ENCODE data around the gene SH2D3A.

Gene SH2D3A

GRCh38 chr19:6767357-6768235 is at the start of gene SH2D3A:
Gene SH2D3A, minus strand, starts transcription at chr19:6767435. Its CDS starts 3,687 bp downstream, at chr19:6763748.
- POLR2A ChIA-PET = no interaction called here
- CTCF ChIA-PET = interaction anchor here (0.9 to 2.6 kb wide), 8 partner anchors 13 to 642 kb away, joined by 3 to 10 read pairs (median 4); partner anchors contain the start of gene GPR108
- TF ChIP-seq CTCF (IDR thresholded peaks at IDR 0.05; ENCODE audit: control extremely low read depth, extremely low read depth, low read depth, missing control alignments) = peak; percentile 3
- peak; percentile 95 for DNase-seq (ENCODE audit: extremely low spot score)

- DNase-seq (ENCODE audit: extremely low spot score) = no peak
- TF ChIP-seq CTCF (IDR thresholded peaks at IDR 0.05; ENCODE audit: control extremely low read depth, extremely low read depth, low read depth, missing control alignments) = no peak
- CTCF ChIA-PET = interaction anchor here (1.0 to 4.6 kb wide), 7 partner anchors 10 to 50 kb away, joined by 3 to 21 read pairs (median 4); no protein-coding TSS in a partner anchor
- POLR2A ChIA-PET = interaction anchor here (0.9 kb wide), 1 partner anchor 10 kb away, joined by 3 read pairs; no protein-coding TSS in a partner anchor
Observed at GRCh38 chr19:6813659-6814058, 46.4 kb upstream of the SH2D3A start.

GRCh38 chr19:6812612-6813011 is 45.4 kb upstream of the SH2D3A start:
- no peak for DNase-seq (ENCODE audit: extremely low spot score)
- TF ChIP-seq CTCF (IDR thresholded peaks at IDR 0.05; ENCODE audit: control extremely low read depth, extremely low read depth, low read depth, missing control alignments) = no peak
- POLR2A ChIA-PET = interaction anchor here (0.9 kb wide), 1 partner anchor 9 kb away, joined by 3 read pairs; no protein-coding TSS in a partner anchor
- CTCF ChIA-PET = interaction anchor here (0.8 to 4.6 kb wide), 6 partner anchors 9 to 51 kb away, joined by 3 to 21 read pairs (median 6); no protein-coding TSS in a partner anchor

GRCh38 chr19:6811906-6812305 is 44.7 kb upstream of the SH2D3A start:
- POLR2A ChIA-PET = no interaction called here
- no peak for TF ChIP-seq CTCF (IDR thresholded peaks at IDR 0.05; ENCODE audit: control extremely low read depth, extremely low read depth, low read depth, missing control alignments)

GRCh38 chr19:6811378-6811777 is 44.1 kb upstream of the SH2D3A start:
- CTCF ChIA-PET = no interaction called here
- no peak for DNase-seq (ENCODE audit: extremely low spot score)
- no peak for TF ChIP-seq CTCF (IDR thresholded peaks at IDR 0.05; ENCODE audit: control extremely low read depth, extremely low read depth, low read depth, missing control alignments)
- POLR2A ChIA-PET = no interaction called here

More at GRCh38 chr19:6811906-6812305, 44.7 kb upstream of the SH2D3A start:
- DNase-seq (ENCODE audit: extremely low spot score) = no peak
- CTCF ChIA-PET = interaction anchor here (0.8 to 4.6 kb wide), 2 partner anchors 8 to 14 kb away, joined by 3 to 21 read pairs; no protein-coding TSS in a partner anchor

GRCh38 chr19:6809262-6809661 is 42.0 kb upstream of the SH2D3A start:
- no peak for DNase-seq (ENCODE audit: extremely low spot score)
- ChIA-PET POLR2A (interaction anchor here (1.0 kb wide), 1 partner anchor 9 kb away, joined by 3 read pairs; no protein-coding TSS in a partner anchor), CTCF (no interaction called here)
- no peak for TF ChIP-seq CTCF (IDR thresholded peaks at IDR 0.05; ENCODE audit: control extremely low read depth, extremely low read depth, low read depth, missing control alignments)

Data from GM10248 (cell line).